ENCODE data around the gene ANKRD34C. TPM values are rescaled to one million over a fixed set of nuclear protein-coding genes. Genes with fewer than 3 reads are reported as not detected.
A peak's percentile ranks its signal among the peaks of the same experiment; 100 is the strongest.

Gene ANKRD34C
- total RNA-seq, 1 donor from 2014 or later: not detected

GRCh38 chr15:79299126-79299840 lies 16.8 kb downstream of the ANKRD34C start:
- no peak overlapping the region for H3K4me3 Mint-ChIP-seq
- no peak overlapping the region for H3K27ac Mint-ChIP-seq
- DNase-seq (no peak), ATAC-seq (ENCODE audit: low read depth) (no peak)
- no peaks in the 10 kb centered on the region for H3K36me3 Mint-ChIP-seq (ENCODE audit: low read depth)
- H3K9me3 Mint-ChIP-seq: no peaks in the 10 kb centered on the region
- no peaks in the 10 kb centered on the region for H3K4me1 Mint-ChIP-seq
- ChIA-PET CTCF (no interaction called here), POLR2A (no interaction called here)
- no peak for TF ChIP-seq CTCF (IDR thresholded peaks at IDR 0.05)
- peaks cover 16% of the 10 kb centered on the region for H3K27me3 Mint-ChIP-seq
- intact Hi-C loops (cut with micrococcal nuclease): no loop called here

DNA sequence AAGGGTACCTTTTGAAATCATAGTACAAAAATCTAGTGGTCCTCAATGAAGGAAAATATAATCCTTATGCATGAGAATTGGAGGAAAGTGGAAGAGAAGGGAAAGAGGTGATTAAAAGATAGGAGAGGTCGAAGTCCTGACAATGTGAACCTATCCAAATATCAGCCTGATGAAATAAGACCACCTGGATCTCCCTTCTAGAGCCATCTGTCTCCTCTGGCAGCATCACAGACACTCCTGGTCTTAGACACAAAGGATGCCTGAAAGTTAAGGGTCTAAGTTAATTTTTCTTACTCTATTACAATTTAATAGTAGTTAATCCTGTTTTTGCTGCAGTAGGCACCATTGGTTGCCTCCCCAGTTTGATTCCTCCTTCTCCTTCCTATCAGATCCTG lies 17.3 kb downstream of the ANKRD34C start:
- H3K27ac Mint-ChIP-seq: no peak overlapping the region
- H3K4me1 Mint-ChIP-seq: no peaks in the 10 kb centered on the region
- POLR2A ChIA-PET: no interaction called here
- no peaks in the 10 kb centered on the region for H3K9me3 Mint-ChIP-seq
- no peak overlapping the region for H3K4me3 Mint-ChIP-seq
- CTCF ChIA-PET: no interaction called here
- no peak for DNase-seq
- no peak for ATAC-seq (ENCODE audit: low read depth)
- no peak for TF ChIP-seq CTCF (IDR thresholded peaks at IDR 0.05)
- intact Hi-C loops (cut with micrococcal nuclease): no loop called here
- H3K36me3 Mint-ChIP-seq (ENCODE audit: low read depth): no peaks in the 10 kb centered on the region
- H3K27me3 Mint-ChIP-seq: peaks cover 17% of the 10 kb centered on the region

DNA sequence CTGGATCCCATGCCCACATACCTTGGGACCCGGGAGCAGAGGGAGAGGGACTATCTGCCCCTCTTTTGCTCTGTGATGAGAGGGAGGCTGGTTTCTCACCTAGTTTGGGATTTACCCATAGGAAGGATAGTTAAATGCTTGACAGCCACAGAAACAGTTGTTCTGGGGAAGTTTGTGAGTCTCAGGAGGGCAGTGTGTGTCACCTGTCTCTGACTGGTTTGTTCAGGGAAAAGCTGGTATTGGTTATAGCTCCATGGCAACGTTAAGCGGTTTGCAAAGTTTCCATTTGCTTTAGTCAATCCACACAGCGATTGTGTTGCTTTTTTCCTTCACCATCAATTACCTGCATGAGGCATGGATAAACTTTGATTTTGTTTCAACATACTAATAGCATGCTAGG lies 24.7 kb downstream of the ANKRD34C start:
- Mint-ChIP-seq H3K4me3 (no peak overlapping the region), H3K4me1 (peaks cover 13% of the 10 kb centered on the region), H3K9me3 (no peaks in the 10 kb centered on the region), H3K36me3 (ENCODE audit: low read depth) (no peaks in the 10 kb centered on the region), H3K27ac (no peak overlapping the region), H3K27me3 (peaks cover 13% of the 10 kb centered on the region)
- ChIA-PET POLR2A (no interaction called here), CTCF (no interaction called here)
- intact Hi-C loops (cut with micrococcal nuclease): no loop called here
- ATAC-seq (ENCODE audit: low read depth) (no peak), DNase-seq (no peak)
- TF ChIP-seq CTCF (IDR thresholded peaks at IDR 0.05): no peak

- Mint-ChIP-seq H3K27me3 (peaks cover 11% of the 10 kb centered on the region), H3K4me1 (peaks cover 29% of the 10 kb centered on the region), H3K9me3 (no peaks in the 10 kb centered on the region), H3K36me3 (ENCODE audit: low read depth) (peaks cover 11% of the 10 kb centered on the region), H3K27ac (no peak overlapping the region), H3K4me3 (no peak overlapping the region)
- POLR2A ChIA-PET: no interaction called here
- DNase-seq (no peak), ATAC-seq (ENCODE audit: low read depth) (no peak)
- TF ChIP-seq CTCF (IDR thresholded peaks at IDR 0.05): no peak
- CTCF ChIA-PET: interaction anchor here (1.1 kb wide), 1 partner anchor 29 kb away, joined by 4 read pairs; no protein-coding TSS in a partner anchor
- intact Hi-C loops (cut with micrococcal nuclease): no loop called here
These were observed 26.4 kb downstream of the ANKRD34C start for GRCh38 chr15:79308874-79309273.

DNA sequence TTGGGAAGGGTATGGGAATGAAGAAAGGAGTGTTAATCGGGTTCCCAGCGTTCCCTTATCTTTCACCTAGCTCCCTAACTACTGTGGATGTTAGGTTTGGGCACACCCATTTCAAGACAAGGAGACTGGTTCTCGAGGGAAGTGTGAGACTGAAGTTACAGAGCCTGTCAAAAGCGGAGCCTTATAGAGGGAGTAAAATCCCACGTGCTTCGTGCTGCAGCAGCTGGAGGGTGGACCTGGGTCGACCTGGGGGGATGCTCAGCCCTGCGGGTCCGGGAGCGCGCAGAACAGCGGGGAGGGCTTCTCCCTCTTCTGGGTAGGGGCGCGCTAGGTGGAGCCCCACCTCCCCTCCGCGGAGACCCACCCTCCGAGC lies 28.1 kb downstream of the ANKRD34C start:
- H3K4me3 Mint-ChIP-seq: peak overlapping the region; percentile 84
- POLR2A ChIA-PET: interaction anchor here (0.7 to 1.6 kb wide), 4 partner anchors 613 to 1691 kb away, joined by 3 to 8 read pairs (median 4); partner anchors contain the start of genes PSMA4 and TLNRD1
- peaks cover 26% of the 10 kb centered on the region for H3K36me3 Mint-ChIP-seq (ENCODE audit: low read depth)
- DNase-seq (no peak), ATAC-seq (ENCODE audit: low read depth) (no peak)
- H3K27me3 Mint-ChIP-seq: peaks cover 6% of the 10 kb centered on the region
- no peak for TF ChIP-seq CTCF (IDR thresholded peaks at IDR 0.05)
- intact Hi-C loops (cut with micrococcal nuclease): loop anchor here (2.0 to 10.0 kb wide), 4 partner anchors 554 to 1384 kb away; partner anchors contain the start of genes ABHD17C and IREB2
- peaks cover 29% of the 10 kb centered on the region for H3K4me1 Mint-ChIP-seq
- H3K27ac Mint-ChIP-seq: peak overlapping the region; percentile 68
- H3K9me3 Mint-ChIP-seq: no peaks in the 10 kb centered on the region
- CTCF ChIA-PET: interaction anchor here (1.3 to 1.9 kb wide), 2 partner anchors 29 to 70 kb away, joined by 4 to 8 read pairs; no protein-coding TSS in a partner anchor

All from activated B cell treated with CpG ODN at 0.5 μM for 24 hours (primary cell).